Transverse colon (tissue), 4 donors: Measurements from ENCODE around the gene GCN1. TPM values are rescaled to one million over a fixed set of nuclear protein-coding genes. Genes with fewer than 3 reads are reported as not detected.

Experiments
- DNase-seq: peaks from one replicate; pipeline ENCODE4 v3.0.0-alpha.2; 2019
- H3K27ac ChIP-seq, 4 donors: fragments of 200-600 bp; sonication (generic); 2 replicates each; pipeline ENCODE4 v1.5.1; 2016 to 2018; ENCODE audit warnings: inconsistent platforms in 4 of 4
- H3K27me3 ChIP-seq: fragments of 200-600 bp; sonication (generic); 2 replicates; pipeline ENCODE4 v1.5.1; 2017; ENCODE audit warnings: inconsistent platforms
- H3K36me3 ChIP-seq, 4 donors: fragments of 200-600 bp; sonication (generic); 2 replicates each; pipeline ENCODE4 v1.5.1; 2017 to 2019; ENCODE audit warnings: inconsistent platforms in 4 of 4
- H3K4me1 ChIP-seq, 4 donors: fragments of 200-600 bp; sonication (generic); 2 replicates each; pipeline ENCODE4 v1.5.1; 2017 to 2020; ENCODE audit warnings: inconsistent platforms in 4 of 4
- H3K4me3 ChIP-seq, 4 donors: fragments of 200-600 bp; sonication (generic); 1 replicate in 1 of 4; 2 replicates in 3 of 4; pipeline versions ENCODE4 v1.5.1 to v1.6.1; 2017 to 2019; ENCODE audit warnings: inconsistent platforms in 4 of 4
- H3K9me3 ChIP-seq, 2 donors: fragments of 200-600 bp; sonication (generic); 2 replicates each; pipeline ENCODE4 v1.5.1; 2017 to 2019; ENCODE audit warnings: inconsistent platforms in 2 of 2
- EP300 ChIP-seq: sonication (generic); formaldehyde crosslinking; IDR thresholded peaks from one replicate; pipeline ENCODE4 v1.6.1; 2017; ENCODE audit warnings: antibody characterized with exemption, low read depth
- POLR2A ChIP-seq: fragments of 450-650 bp; IDR thresholded peaks from one replicate; pipeline ENCODE4 v1.6.1; 2016; ENCODE audit warnings: antibody characterized with exemption, mild to moderate bottlenecking, moderate library complexity
- POLR2AphosphoS5 ChIP-seq, 3 donors: sonication (generic); formaldehyde crosslinking; IDR thresholded peaks; one replicate each; pipeline ENCODE4 v1.6.1; 2016; ENCODE audit warnings: antibody characterized with exemption in 3 of 3
- WGBS, 2 donors: methylation state at CpG; one replicate each; pipeline ENCODE4 v1.1.5; 2018; ENCODE audit warnings: low coverage in 1 of 2; 5-methylcytosine and 5-hydroxymethylcytosine counted together
- in situ Hi-C, 4 donors: fragments of 200-750 bp; cut with MboI; loops; one replicate each; pipeline versions ENCODE4 v1.15.0 to v1.15.1; 2017; ENCODE audit warnings: low sequenced_read_pairs in 3 of 4, low pct_ligation_motif_present in 1 of 4, low pct_unique_long_range_greater_than_20kb in 1 of 4
- intact Hi-C: fragments of 100-400 bp; cut with DNase I; formaldehyde crosslinking; loops from one replicate; pipeline ENCODE4 v1.15.1; 2023; ENCODE audit warnings: low total_unique reads
- total RNA-seq, 4 donors: library from RNA; depleted of rRNA; stranded (reverse); fragments of >200 nt; gene quantifications; one replicate each; pipeline ENCODE4 v1.1.0, GENCODE V29; 2016
- TF ChIP-seq, protein P1 (sequence below), 5 experiments: fragments of 200-600 bp in 3 of 5; fragments of 450-650 bp in 2 of 5; sonication (generic) in 3 of 5; IDR thresholded peaks; 1 replicate in 2 of 5; 2 replicates in 3 of 5; pipeline ENCODE4 v1.5.1; 2016 to 2017; ENCODE audit warnings: antibody characterized with exemption in 5 of 5, inconsistent platforms in 3 of 5, mild to moderate bottlenecking in 2 of 5, moderate library complexity in 1 of 5

The GCN1 gene
- total RNA-seq, 4 donors from 2014 or later: 70.0 to 141 (median 107) TPM

DNA sequence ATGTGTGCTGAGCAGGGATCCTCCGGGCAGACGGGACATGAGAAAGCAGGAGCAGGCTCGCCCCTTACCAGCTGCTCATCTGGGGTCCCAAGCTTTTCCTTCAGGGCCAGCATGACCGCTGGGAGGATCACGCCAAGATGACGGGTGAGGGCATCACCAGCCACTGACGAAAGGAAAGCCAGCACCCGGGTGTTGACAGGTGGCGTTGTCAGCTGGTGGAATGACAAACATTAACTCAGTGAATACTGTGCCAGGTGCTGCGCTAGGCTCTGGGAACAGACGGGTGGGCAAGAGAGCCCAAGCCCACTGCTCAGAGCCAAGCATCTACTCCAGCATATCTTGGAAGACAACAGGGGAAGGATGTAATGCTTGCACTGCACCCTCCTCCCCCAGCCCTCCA lies 56.7 kb downstream of the GCN1 start:
- Histone ChIP-seq H3K36me3 (peaks cover 0 to 95% (median 41%) of the 10 kb centered on the region in 4 donors), H3K4me3 (no peak overlapping the region), H3K9me3 (no peaks in the 10 kb centered on the region), H3K27ac (no peak overlapping the region), H3K27me3 (no peaks in the 10 kb centered on the region), H3K4me1 (no peaks in the 10 kb centered on the region)
- intact Hi-C loops: no loop called here
- WGBS, 2 donors: 94% methylated on average over 11 of the region's 11 CpGs; no CpG with 5 or more reads in 1 of the 2 donors
- in situ Hi-C loops: no loop called here
- no peak for DNase-seq
- TF ChIP-seq POLR2AphosphoS5 (IDR thresholded peaks at IDR 0.05) (no peak), POLR2A (no peak), EP300 (no peak)
- TF ChIP-seq, protein P1, sequence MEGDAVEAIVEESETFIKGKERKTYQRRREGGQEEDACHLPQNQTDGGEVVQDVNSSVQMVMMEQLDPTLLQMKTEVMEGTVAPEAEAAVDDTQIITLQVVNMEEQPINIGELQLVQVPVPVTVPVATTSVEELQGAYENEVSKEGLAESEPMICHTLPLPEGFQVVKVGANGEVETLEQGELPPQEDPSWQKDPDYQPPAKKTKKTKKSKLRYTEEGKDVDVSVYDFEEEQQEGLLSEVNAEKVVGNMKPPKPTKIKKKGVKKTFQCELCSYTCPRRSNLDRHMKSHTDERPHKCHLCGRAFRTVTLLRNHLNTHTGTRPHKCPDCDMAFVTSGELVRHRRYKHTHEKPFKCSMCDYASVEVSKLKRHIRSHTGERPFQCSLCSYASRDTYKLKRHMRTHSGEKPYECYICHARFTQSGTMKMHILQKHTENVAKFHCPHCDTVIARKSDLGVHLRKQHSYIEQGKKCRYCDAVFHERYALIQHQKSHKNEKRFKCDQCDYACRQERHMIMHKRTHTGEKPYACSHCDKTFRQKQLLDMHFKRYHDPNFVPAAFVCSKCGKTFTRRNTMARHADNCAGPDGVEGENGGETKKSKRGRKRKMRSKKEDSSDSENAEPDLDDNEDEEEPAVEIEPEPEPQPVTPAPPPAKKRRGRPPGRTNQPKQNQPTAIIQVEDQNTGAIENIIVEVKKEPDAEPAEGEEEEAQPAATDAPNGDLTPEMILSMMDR (IDR thresholded peaks at IDR 0.05): no peak

DNA sequence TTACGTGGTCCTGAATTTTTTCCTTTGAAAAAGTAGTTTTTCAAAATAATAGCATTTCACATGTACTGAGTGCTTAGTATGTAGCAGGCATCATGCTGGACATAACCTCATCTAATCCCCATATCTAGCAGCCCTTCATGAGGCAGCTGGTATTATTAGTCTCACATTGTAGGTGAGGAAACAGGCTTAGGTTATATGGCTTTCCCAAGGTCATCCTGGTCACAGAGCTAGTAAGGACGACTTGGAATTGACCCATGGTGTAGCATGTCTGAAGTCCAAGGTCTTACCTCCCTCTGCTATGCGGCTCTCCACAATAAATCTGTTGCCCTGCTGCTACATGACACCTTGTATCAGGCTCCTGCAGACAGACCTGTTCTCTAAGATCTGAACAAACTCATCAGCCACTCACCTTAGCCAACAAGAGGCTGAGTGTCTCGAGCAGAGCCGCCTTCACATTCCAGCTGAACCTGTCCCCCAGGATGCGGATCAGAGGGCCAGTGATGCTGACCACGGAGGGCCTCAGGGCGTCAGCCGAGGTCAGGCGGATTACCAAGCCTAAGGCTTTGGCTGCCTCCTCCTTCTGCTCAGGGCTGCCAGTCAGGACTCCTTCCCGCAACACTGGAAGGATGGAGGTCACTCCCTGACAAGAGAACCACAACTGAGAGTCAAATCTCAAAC lies 58.3 kb downstream of the GCN1 start:
- H3K4me3 ChIP-seq: no peak overlapping the region
- no peak for TF ChIP-seq POLR2AphosphoS5 (IDR thresholded peaks at IDR 0.05)
- no peak for TF ChIP-seq EP300
- TF ChIP-seq, protein P1 (IDR thresholded peaks at IDR 0.05): no peak
- no peak for TF ChIP-seq POLR2A
- intact Hi-C loops (no loop called here), in situ Hi-C loops (no loop called here)
- WGBS, 2 donors: 80 to 93% methylated on average over 2 to 11 of the region's 11 CpGs
- H3K36me3 ChIP-seq: peaks cover 0 to 85% (median 38%) of the 10 kb centered on the region in 4 donors
- DNase-seq: no peak
- no peaks in the 10 kb centered on the region for H3K27me3 ChIP-seq
- no peaks in the 10 kb centered on the region for H3K9me3 ChIP-seq
- H3K4me1 ChIP-seq: no peaks in the 10 kb centered on the region
- no peak overlapping the region for H3K27ac ChIP-seq

DNA sequence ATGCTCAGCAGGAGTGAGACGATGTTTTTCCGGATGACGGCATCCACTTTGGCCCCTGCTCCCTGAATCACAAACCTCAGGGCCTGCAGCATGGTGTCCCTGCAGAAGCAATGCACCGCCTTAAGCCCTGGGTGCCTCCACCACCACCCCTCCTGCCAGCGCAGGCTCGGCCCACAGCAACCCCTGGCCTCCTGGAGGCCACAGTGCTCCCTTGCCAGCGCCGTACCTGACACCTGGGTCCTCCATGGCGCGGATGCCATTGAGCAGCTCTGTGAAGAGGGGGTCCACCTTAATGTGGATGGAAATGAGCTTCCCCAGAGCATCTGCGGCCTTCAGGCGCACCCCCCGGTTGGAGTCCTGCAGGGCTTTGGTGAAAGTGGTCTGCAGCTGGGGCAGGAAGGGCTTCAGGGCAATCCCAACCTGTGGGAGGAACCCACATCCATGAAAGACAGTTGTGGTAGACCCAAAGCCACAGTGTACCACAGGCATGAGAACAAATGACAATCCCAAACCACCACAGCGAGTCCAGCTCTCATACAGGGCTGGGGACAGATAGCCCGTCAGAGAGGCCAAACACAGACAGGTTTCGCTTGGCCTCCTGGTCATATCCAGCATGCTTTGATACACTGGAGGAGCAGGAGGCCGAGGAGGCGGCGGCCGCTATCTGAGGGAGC lies 60.1 kb downstream of the GCN1 start:
- TF ChIP-seq POLR2A: no peak
- TF ChIP-seq POLR2AphosphoS5 (IDR thresholded peaks at IDR 0.05): no peak
- TF ChIP-seq, protein P1 (IDR thresholded peaks at IDR 0.05): no peak
- TF ChIP-seq EP300: no peak
- Histone ChIP-seq H3K27ac (no peak overlapping the region), H3K9me3 (no peaks in the 10 kb centered on the region), H3K27me3 (no peaks in the 10 kb centered on the region), H3K36me3 (peaks cover 0 to 79% (median 41%) of the 10 kb centered on the region in 4 donors), H3K4me1 (no peaks in the 10 kb centered on the region), H3K4me3 (no peak overlapping the region)
- DNase-seq: no peak
- intact Hi-C loops: no loop called here
- WGBS, 2 donors: 93 to 97% methylated on average over 6 to 20 of the region's 20 CpGs
- in situ Hi-C loops: no loop called here

DNA sequence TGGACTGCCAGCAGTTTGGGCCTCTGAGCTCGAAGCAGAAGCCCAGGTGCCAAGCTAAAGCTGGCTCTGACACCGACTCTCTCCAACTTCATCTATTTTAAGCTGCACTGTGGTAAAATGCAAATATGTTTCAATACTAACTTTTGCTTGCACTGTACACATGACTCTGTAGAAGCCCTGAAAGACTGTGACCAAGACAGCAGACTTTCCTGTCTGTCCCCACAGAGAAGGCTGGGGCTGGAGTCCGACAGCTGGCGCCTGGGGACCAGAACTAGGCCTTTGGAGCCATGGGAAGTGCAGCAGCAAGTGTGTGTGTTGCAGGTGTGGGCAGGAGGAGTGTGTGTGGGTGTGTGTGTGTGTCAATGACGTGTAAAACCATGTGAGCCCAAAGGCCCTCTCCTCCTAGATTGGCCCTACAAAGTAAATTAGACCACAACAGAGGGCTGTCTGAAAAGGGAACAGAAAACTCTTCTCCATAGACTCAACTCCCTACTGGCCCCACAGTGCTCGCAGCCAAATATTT lies 61.6 kb downstream of the GCN1 start:
- TF ChIP-seq POLR2A: no peak
- no peak for TF ChIP-seq EP300
- no peak for TF ChIP-seq POLR2AphosphoS5 (IDR thresholded peaks at IDR 0.05)
- TF ChIP-seq, protein P1 (IDR thresholded peaks at IDR 0.05): no peak
- in situ Hi-C loops (no loop called here), intact Hi-C loops (no loop called here)
- DNase-seq: peak; percentile 33
- Histone ChIP-seq H3K27me3 (no peaks in the 10 kb centered on the region), H3K9me3 (no peaks in the 10 kb centered on the region), H3K4me3 (no peak overlapping the region), H3K36me3 (peaks cover 0 to 78% (median 40%) of the 10 kb centered on the region in 4 donors), H3K27ac (no peak overlapping the region), H3K4me1 (no peaks in the 10 kb centered on the region)
- WGBS, 2 donors: 83% methylated on average over 6 of the region's 6 CpGs; no CpG with 5 or more reads in 1 of the 2 donors
